Left kidney (tissue), 2 donors: ENCODE results near the gene CHL1. TPM values are rescaled to one million over a fixed set of nuclear protein-coding genes. Genes with fewer than 3 reads are reported as not detected.
A peak's percentile ranks its signal among the peaks of the same experiment; 100 is the strongest.

Source experiments
- DNase-seq: peaks from one replicate; pipeline ENCODE4 v3.0.0-alpha.2; 2013
- polyA plus RNA-seq: library from polyadenylated mRNA; unstranded; fragments of 120-200 nt; gene quantifications from one replicate; pipeline ENCODE4 v1.2.1, GENCODE V29; 2013; ENCODE audit not compliant: insufficient read length

The CHL1 gene
- polyA plus RNA-seq, 1 donor = 24.1 TPM

- no peak for DNase-seq
Observed at GRCh38 chr3:217948-218347, 21.4 kb downstream of the CHL1 start.

GRCh38 chr3:228442-229182 lies 32.0 kb downstream of the CHL1 start:
- DNase-seq = no peak

GRCh38 chr3:229183-229661 lies 32.7 kb downstream of the CHL1 start:
- DNase-seq = no peak

DNA sequence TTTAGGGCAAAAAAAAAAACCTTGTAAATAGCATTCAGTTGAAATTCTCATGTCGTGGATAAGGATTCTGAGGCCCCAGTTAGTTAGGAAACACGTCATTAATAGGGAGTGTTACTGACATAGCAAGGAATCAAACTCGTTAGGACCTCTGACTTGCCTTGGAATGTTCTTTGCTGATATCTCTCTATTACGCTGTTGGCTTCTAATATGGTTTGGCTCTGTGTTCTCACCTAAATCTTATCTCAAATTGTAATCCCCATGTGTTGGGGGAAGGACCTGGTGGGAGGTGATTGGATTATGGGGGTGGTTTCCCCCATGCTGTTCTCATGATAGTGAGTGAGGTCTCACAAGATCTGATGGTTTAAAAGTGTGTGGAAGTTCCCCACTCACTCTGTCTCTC lies 40.3 kb downstream of the CHL1 start:
- no peak for DNase-seq

DNA sequence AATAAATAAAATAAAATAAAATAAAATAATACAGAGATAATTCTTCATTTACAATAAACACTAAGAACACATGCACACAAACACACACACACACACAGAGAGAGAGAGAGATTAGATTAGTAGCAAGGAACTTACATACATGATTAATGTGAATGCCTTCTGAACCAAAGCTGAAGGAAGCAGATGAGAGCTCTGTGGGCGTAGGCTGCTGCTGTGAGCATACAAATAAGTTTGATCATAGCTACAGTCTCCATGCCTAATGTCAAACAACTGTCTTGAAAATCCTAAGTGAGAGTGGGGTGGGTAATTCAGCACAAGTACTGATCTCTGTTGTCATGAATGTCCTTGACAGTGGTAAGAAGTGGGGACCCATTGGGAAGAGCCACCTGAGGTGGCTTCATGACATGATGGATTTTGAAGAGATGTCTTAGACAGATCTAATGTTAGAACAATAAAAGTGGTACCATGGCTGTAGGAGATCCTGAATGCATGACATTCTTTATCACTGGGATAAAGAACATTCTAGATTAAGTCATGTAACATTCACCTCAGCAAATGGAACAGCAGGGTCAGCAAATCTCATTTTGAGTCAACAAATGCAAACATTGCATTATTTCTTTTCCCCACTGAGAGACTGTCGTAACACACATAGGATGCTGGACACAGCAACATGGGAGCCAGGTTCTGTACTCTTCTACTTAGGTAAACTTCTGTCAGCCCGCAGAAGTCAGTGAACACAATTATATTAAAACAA lies 46.2 kb downstream of the CHL1 start:
- no peak for DNase-seq

DNA sequence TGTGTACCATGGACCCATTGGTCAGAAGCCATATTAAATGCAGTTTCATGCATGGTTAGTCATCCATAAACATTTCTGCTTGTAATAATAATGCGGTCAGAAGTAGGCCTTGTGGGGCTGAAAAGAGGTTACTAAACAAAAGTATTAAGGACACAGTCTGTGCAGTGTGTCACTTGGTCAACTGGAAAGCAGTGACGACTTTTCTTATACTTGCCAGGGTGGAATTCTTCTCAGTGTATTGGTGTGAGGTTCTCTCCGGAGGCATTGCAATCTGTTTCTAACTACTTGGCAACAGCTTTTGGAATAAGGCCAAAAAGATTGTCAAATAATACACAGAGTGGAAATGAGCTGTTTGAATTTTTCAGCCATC lies 46.8 kb downstream of the CHL1 start:
- peak; percentile 19 for DNase-seq

DNA sequence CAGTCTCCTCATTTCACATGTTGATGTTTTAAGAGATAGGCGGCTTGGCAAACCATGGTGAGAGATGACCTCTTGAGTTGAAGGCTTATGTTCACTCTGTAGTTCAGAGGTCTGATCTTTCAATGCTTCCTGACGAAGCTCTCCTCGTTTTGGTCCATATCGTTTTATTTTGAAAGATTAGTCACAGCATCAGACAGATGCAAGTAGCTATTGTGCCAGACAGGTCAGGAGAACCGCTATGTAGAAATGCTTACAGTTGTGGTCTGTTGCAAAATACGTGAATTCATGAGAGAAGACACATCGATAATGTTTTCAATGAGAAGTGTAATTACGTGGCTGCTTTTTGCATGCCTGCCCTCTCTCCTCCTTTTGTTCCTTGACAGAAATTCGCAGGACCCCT lies 47.5 kb downstream of the CHL1 start:
- no peak for DNase-seq

DNA sequence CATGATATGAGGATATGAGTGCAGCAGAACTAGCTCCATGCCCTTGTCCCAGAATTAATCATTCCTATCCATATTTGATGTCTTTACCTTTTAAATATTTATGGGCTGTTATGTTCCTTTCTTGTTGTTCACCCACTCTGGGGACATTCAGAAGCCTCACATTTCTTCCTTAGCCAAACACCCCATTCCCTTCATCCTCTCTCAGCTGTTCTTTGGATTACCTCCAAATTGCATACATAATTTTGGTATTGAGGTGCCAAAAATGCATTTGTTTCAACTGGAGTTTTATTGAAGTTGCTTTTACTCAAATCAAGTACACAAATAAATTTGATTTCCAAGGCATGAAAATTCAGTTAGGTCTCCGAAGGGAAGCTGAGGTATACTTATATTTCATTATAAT lies 51.4 kb downstream of the CHL1 start:
- no peak for DNase-seq

DNA sequence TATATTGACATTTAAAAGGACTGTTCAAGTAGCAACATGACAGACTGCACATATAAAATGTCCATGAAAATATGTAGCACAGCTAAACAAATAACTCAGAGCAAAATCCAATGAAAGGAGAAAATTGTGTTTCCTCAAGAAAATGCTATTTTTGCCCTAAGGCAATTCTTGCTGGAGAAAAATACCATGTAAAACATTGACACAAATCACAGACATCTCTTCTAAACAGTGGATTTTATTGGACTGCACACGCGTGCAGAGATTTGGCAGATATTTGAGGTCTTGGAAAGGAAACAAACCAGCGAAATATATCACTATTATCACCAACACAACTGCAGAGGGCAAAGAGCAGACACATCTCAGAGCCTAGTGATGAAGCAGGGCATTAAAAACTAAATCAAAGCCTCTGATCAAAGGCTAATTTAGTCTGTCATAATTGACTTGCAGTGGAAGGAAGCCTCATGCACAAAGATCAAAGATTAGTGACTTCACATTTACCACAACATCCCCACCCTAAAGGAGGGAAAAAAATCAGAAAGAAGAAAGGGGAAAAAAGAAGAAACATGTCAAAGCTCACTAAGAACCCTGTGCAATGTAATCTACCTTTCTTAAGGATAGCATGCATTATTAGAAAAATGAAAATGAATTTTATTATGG lies 52.4 kb downstream of the CHL1 start:
- DNase-seq = no peak

DNA sequence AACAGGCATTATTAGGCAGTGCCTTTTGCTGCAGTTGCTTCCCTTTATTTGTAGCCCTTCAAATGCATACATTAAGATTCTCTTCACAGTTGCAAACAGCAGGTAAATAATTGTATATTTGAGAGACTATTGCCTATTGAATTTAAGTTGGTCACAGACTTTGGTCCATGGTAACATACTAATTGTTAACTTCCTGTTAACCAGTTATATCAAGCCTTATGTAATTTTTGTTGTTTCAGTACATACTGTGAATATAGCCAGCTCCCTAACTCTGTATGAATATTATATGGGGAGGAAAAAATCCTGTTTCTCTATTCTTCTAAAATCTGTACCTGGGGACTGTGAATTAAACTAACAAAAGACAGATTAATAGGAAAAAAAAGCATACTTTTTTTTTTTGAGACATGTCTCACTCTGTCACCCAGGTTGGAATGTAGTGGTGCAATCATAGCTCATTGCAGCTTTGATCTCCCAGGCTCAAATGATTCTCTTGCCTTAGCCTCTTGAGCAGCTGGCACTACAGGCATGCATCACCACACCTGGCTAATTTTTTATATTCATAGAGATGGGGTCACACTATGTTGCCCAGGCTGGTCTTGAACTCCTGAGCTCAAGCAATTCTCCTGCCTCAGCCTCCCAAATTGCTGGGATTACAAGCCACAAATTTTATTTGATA lies 53.2 kb downstream of the CHL1 start:
- no peak for DNase-seq

DNA sequence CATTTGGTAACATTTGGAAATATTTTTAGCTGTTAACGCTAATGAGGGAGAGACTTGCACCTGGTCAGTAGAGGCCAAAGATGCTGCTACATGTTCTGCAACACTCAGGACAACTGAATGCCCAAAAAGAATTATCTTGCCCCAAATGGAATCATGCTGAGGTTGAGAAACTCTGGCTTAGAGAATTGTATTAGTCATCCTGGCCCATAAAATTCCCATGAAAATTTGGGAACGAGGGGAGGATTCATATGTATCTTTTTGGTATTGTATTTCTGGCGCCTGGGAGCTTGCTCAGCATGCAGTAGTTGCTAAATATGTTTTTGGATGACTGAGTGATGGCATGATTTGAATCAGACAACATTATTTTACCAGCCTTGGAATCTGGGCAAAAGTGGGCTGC lies 59.9 kb downstream of the CHL1 start:
- DNase-seq = no peak

DNA sequence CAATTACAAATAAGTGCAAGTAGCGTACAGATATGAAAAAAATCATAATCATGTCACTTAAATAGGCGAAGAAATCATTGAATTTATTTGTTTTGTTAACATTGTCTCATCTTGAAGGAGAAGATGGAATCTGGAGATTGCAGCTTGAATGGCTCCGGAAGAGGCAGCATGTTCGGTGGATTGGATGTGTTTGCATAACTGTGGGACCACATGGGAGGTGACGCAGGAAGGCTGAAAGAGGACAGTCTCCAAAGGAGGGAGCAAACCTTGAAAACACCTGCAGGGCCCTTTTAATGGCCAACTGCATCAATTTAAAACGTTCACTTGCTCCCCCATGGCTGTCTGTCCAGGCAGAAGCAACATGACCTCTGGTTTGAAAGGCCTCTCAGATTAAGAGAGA lies 61.3 kb downstream of the CHL1 start:
- no peak for DNase-seq

GRCh38 chr3:260898-261297 lies 64.3 kb downstream of the CHL1 start:
- DNase-seq = no peak

DNA sequence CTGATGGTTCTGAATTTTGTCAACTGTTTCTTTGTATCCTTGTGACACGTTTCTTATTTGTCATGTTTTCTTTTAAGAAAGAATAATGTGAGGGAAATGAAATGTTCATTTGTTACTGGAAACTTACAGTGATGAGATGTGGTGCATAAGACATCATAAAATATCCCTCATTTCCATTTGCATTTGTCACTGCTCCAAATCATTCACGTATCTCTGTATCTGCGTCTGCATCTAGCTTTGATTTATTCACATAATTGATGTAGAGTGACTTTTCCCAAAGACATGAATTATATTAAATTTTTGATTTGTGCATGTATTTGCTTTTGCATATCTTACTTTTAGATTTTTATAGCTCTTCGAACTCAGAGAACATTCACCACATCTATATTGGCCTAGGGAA lies 66.8 kb downstream of the CHL1 start:
- DNase-seq = no peak

DNA sequence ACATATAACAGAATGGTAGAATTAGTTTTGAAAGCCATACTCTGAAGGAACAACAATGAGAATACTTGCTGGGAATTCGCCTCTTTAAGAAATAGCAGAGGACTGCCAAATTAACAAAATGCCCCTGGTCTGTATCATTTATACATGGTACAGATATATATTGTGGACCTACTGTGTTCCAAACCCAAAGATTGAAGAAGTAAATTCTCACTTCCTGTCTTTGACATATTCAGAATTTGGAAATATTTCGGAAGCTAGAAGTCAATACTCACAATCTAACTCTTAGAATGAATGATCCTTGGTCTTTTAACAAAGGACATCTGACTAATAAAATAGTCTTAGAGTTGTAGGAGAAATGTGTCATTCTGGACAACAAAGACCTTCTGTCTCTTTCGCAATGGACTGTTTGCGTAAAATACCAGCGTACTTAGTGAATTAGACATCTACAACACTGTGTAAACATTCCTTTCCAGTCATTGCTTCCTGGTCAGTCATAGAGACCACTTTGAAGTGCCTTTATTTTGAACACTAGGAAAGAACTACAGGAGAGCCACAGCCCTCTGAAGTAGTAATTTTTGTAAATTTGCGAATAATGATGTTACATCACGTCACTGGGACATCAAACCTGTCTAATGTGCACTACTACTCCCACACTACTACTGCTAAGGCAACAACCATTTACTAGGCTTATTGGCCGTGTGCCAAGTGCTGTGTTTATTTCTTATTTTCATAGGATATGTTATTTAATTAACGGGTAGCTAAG lies 68.0 kb downstream of the CHL1 start:
- no peak for DNase-seq

- DNase-seq = no peak
Observed at GRCh38 chr3:267101-267500, 70.5 kb downstream of the CHL1 start.

DNA sequence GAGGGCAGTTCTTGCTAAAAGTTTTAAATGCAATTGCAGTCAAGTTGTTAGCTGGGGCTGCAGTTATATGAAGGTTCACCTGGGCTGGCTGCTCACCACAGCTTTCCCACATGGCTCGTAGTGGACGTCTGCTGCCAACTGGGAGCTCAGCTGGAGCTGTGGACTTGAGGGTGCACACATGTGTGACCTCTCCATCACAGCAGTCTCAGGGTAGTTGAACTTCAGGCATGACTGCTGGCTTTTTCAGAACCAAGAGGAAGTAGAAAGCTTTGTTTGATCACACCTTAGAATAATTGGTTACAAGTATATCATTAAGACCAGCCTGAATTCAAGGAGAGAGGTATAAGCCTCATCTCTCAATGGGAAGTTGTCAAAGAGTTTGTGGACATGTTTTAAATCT lies 74.1 kb downstream of the CHL1 start:
- no peak for DNase-seq

DNA sequence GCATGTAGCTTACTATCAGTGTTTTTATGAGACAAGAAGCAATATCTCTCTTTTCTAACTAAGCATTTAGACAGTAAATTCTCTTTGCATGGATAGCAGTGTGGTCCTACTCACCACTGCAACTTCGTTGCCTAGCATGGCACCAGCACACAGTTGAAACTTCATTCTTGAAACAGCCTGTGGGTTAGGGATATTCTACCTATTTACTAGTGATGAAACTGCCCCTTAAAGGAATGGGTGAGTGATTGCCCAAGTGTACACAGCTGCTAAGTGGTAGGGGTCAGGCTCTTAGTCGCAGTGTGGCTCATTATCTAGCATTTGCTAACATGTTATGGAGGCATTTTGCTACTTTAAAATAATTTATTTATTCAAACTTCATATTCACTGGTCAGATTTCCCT lies 78.4 kb downstream of the CHL1 start:
- no peak for DNase-seq

GRCh38 chr3:277873-278272 lies 81.3 kb downstream of the CHL1 start:
- no peak for DNase-seq

DNA sequence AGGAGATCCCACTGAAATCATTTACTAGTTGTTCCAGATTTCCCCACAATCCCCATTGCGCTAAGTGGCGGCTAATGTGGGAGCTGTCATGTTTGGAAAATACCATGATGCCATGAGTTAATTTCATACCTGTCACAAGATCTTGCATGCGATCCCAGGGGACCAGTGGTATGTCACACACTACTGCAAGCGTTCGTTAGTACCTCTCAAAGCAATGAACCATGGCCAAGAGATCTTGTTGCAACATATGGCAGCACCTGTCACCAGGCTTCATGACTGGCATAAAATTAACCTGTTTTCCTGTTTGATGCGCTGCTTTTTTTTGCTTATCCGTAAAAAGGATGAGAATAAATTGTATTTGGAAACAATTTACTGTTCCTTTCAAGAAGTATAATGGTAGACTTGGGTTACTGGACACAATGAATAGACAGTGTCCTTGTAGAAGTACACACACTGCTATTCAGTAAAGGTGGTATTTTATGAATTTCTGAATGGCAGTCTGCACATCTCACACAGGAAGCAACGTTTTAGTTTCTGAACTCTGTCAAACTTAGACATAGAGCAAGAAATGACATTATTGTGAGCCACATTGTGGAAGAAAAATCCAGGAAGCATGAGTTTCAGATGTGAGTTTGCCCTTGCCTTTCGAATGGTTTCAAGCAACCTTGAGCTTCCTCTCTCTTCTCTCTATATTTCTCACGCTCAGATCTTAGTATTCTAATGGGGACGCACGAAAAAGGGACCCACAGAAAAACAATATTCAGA lies 81.9 kb downstream of the CHL1 start:
- no peak for DNase-seq

GRCh38 chr3:279325-279724 lies 82.8 kb downstream of the CHL1 start:
- DNase-seq = no peak
